GM19397 (cell line): ENCODE data around the gene PPEF1.

Experiments
- ATAC-seq: cut with Tn5 transposase; IDR thresholded peaks from one replicate; pipeline ENCODE4 v1.9.1; 2021; ENCODE audit warnings: mild to moderate bottlenecking, moderate library complexity; ENCODE audit not compliant: unreplicated experiment

The PPEF1 gene

GRCh38 chrX:18875256-18875878 lies 167.9 kb downstream of the PPEF1 start:
- no peak for ATAC-seq

GRCh38 chrX:18877469-18877868 lies 170.0 kb downstream of the PPEF1 start:
- no peak for ATAC-seq
